ENCODE results near the gene FSCN2.

FSCN2 gene

GRCh38 chr17:81512562-81513371 is 15.4 kb upstream of the FSCN2 start, which contains the start of gene ACTG1:
ACTG1 (minus strand) TSS chr17:81512799; CDS start chr17:81512354, 445 bp downstream.
- DNase-seq (ENCODE audit: low spot score) (peak; percentile 99), FAIRE-seq (no peak)

DNA sequence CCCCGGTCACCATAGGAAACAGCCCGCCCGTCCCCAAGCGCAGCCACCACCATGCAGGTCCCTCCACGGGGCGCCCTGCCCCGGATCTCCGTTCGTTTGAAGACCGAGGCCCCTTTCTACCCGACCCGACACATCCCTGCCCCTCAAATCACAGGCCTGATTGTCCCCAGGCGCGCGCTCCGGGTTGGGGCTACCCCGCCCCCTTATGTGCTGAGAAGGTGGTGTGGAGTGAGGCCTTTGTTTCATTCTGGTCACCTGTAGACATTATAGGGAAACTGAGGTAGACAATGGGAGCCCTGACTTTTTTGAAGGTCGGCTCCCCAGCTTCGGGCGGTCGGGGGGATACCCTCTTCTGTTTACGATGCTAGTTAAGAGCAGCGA is 14.8 kb upstream of the FSCN2 start:
- FAIRE-seq (no peak), DNase-seq (ENCODE audit: low spot score) (peak; percentile 59)

DNA sequence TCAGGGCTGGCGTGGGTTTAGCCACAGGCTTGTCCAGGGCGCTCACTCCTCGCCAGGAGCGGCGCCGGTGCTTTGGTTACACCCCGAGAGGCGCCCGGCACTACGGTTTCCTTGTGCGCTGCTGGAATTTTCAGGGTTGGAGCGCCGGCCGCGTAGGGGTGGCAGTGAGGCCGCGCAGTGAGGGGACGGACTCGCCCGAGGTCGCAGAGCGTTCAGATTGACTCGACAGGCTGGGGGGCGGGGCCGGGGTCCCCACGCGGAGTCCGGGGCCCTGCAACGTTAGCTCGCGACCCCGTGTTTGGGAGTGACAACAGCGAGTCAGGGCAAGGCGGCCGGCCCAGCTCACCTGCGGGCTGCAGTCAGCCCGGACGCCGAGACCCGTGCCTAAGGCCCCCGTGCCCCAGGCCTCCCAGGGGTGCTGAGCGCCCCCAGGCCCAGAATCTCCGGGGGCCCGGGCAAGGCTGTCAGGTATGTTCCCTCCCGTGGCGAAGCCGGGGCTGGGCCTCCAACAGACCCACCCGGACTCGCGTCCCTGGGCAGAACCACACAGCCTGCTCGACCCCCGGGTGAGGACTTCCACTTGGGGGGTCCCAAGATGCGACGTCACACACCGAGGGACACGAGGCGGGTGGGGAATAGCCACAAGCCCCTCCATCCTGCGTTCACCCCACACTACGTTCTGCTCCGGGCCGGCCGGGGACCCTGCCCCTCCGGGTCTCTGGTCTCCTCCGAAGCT is 14.3 kb upstream of the FSCN2 start:
- FAIRE-seq (no peak), DNase-seq (ENCODE audit: low spot score) (peak; percentile 66)

DNA sequence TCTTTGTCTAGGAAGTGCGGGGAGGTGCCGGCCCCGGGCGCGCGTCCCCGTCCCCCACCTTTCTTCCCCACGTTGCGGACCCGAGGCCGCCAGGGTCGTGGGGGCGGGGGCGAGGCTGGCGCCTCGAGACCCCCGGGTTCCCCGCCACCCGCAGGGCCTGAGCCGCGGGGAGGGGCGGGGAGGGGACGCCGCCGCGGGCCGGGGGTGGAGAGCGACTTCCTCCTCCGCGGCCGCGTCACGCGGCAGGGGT is 13.8 kb upstream of the FSCN2 start:
- peak; percentile 55 for FAIRE-seq
- DNase-seq (ENCODE audit: low spot score) = no peak

DNA sequence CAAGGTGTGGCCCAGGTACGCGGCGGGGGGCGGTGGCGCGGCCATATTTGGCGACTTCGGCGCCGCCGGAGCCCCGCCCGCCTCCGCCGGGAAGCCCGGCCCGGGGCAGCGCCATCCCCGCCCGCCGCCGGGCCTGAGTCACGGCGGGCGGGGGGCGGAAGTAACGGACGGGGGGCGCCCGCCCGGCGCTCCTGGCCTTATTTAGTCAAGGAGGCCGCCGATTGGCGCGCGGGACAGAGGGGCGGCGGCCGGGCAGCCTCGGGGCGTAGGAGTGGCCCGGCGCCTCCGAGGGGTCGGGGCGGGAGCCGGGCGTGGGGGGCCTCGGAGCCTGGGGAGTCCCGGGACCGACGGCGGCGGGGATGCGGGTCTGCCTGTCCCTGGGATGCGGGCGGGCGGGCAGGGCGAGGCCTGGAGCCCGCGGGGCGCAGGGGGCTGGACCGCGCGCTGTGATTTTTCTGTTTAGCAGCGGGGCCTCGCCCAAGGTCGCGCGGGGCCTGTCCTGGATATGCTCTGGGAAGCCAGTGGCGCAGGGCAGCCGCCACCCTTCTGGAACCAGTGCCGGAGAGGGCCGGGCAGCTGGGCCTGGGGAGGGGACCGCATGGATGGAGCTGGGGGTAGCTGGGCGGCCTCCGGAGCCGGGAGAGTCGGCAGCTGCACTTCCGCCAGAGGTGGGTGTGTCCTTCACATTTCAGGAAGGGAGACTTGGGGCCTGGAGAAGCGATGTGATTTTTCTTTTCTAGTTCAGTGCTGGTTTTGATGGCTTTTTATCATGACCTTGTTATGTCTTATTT is 13.2 kb upstream of the FSCN2 start:
- peak; percentile 73 for DNase-seq (ENCODE audit: low spot score)
- FAIRE-seq = no peak

GRCh38 chr17:81515530-81516041 is 12.6 kb upstream of the FSCN2 start:
- no peak for FAIRE-seq
- no peak for DNase-seq (ENCODE audit: low spot score)

DNA sequence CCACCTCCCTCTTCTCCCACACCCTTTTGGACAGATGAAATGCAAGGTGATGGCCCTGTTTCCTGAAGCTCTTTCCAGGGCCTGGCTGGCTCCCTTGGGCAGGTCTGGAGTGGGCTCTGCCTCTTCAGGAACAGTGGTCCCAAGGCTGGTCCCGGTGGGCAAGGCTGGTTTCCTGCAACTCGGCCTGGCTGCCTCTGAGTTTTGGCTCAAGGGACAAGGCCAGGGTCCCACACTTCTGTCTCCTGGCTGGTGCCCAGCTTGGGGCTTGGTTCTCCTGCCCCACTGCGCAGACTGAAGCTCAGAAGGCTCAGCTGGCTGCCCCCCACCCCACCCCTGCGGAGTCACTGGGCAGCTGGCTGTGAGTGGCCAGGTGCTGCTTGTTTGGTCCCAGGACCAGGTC is 11.7 kb upstream of the FSCN2 start:
- DNase-seq (ENCODE audit: low spot score) (no peak), FAIRE-seq (no peak)

GRCh38 chr17:81517009-81517338 is 11.2 kb upstream of the FSCN2 start:
- DNase-seq (ENCODE audit: low spot score) (no peak), FAIRE-seq (no peak)

- DNase-seq (ENCODE audit: low spot score) = no peak
Observed at GRCh38 chr17:81517339-81518112, 10.7 kb upstream of the FSCN2 start.

DNA sequence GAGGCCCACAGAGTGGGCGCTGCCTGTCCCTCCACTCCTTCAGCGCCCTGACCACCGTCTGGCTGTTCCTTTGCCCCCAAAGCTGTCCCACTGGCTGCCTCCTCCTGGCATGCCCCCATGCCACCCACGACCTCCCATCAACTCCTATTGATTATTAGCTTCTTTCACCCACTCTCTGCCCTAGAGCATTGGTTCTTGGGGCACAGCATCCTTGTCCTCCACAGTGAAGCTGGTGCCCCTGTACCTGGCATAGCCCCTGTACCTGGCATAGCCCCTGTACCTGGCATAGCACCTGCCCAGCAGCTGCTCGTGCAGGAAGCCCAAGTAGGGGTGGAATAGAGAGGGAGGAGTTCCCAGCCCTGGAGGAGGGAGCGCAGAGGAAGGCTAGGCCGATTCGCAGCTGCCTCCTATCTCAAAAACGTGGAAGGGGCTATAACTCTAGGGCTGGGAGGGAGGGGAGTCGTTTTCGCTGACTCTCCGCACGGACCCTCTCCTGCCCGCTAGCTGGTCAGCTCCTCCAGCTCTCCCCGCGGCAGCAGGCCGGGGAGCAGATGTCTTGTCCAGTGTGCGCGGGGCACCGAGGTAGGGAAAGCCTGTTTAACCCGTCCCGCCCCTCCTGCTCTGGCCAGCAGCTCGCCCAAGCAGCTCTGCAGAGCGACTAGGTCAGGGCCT is 9.9 kb upstream of the FSCN2 start:
- FAIRE-seq (no peak), DNase-seq (ENCODE audit: low spot score) (no peak)

More at GRCh38 chr17:81517339-81518112, 10.7 kb upstream of the FSCN2 start:
- no peak for FAIRE-seq

GRCh38 chr17:81518785-81519283 is 9.3 kb upstream of the FSCN2 start:
- FAIRE-seq (no peak), DNase-seq (ENCODE audit: low spot score) (no peak)

- no peak for DNase-seq (ENCODE audit: low spot score)
- FAIRE-seq = no peak
Observed at GRCh38 chr17:81519284-81520020, 8.7 kb upstream of the FSCN2 start.

DNA sequence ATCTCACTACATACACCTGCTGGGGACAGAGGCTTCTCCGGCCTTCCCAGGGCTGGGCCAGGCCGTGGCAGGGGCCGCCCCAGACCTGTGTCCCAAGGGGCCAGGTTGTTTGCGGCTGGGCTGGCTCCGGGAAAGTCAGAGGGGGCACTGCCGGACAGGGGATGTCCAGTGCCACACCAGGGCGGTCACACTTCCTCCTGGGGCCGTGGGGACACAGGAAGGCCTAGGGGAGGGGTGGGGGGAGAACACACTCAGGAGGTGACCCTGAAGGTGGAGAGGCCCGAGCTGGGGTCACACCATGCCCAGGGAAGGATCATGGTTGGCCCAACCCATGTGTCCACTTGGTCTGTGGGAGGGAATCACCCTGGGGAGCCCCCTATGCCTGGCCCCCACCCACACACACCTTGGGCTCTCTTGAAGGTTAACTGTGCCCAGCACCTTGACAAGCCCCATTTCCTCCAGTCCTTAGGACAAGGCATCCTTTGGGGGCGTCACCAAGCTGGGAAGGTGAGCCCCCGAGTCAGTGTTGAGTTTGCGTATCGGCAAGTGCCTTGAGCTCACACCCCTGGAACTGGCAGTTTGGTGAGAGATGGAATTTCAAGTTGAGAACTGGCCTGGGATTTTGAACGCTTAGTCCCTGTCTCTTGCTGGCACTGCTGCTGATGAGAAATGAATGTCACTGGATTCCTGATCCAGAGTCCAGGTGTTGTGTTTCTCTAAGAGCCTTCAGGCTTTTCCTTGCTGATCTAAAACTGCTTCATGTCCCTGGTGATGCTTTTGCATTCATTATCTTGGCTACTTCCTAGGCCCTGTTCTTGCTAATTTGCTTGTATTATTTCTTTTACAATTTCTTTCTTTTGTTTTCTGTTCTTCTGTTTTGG is 7.9 kb upstream of the FSCN2 start:
- FAIRE-seq = no peak
- no peak for DNase-seq (ENCODE audit: low spot score)

DNA sequence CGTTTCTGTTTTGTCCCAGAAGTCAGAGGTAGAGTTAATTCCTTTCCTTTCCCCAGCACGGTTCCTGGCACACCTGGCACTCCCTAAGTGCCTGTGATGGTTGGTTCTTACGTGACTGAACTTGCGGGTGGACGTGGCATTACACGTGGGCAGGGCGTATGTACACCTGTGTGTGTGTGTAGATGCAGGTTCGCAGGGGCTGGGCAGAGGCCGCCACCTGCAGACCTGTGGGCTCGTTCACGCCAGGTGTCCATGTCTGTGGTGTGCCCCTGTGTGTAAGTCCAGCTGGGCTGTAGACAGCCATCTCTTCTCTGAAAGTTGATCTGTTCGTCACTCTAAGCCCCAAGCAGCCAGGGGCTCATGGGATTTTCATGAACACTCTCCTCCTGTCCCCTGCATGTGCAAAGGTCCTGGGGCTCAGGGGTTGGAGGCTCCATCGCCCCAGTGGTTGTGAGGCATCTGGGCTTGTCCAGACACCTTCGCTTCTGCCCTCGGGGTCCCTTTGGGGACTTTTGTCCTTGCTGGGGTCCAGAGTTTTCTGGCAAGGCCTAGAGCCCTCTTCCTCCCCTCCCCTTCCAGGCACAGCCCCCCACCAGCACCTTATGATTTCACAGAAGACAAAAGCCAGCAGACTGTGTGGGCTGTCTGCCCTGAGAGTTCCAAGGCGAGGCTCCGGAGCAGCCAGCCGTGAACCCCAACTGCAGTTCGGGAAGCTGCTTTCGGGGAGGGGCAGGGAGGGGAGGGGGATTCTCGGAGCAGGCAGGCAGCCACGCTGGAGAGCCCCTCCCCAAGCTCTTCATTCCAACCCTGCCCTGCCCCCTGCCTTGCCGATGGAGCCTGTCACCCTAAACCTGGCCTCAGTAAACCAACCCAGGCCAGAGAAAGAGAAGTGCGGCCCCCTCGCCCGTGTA is 5.4 kb upstream of the FSCN2 start:
- no peak for DNase-seq (ENCODE audit: low spot score)

DNA sequence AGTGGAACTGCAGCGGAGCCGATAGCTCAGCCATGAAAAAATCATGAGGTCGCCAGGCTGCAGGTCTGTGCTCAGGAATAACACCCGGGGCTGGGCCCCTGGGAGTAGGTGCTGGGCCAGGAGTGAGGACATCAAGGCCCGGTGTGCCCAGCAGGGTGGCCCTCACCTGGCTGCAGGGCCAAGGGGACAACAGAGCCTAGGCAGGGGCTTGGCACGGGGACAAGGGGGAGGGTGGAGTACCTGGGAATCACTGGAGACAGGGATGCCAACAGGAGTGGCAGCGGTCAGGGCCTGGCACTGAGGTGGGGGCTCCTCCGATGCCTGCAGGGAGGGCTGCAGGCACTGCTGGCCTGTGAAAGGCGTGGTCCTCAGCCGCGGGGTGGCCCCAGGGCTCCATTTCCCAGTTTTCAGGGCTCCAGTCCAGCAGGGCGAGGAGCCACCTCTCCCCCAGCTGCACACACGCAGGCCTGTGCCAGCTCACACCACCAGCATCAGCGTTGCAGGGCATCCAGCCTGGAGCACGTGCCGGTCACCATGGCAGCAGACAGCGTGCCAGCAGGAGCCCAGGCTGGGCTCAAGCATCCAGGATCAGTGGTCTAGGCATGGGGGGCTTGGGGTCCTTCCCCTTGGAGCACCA is 4.7 kb upstream of the FSCN2 start:
- DNase-seq (ENCODE audit: low spot score) (no peak), FAIRE-seq (no peak)

More for the DNA sequence above, 5.4 kb upstream of the FSCN2 start:
- no peak for FAIRE-seq

DNA sequence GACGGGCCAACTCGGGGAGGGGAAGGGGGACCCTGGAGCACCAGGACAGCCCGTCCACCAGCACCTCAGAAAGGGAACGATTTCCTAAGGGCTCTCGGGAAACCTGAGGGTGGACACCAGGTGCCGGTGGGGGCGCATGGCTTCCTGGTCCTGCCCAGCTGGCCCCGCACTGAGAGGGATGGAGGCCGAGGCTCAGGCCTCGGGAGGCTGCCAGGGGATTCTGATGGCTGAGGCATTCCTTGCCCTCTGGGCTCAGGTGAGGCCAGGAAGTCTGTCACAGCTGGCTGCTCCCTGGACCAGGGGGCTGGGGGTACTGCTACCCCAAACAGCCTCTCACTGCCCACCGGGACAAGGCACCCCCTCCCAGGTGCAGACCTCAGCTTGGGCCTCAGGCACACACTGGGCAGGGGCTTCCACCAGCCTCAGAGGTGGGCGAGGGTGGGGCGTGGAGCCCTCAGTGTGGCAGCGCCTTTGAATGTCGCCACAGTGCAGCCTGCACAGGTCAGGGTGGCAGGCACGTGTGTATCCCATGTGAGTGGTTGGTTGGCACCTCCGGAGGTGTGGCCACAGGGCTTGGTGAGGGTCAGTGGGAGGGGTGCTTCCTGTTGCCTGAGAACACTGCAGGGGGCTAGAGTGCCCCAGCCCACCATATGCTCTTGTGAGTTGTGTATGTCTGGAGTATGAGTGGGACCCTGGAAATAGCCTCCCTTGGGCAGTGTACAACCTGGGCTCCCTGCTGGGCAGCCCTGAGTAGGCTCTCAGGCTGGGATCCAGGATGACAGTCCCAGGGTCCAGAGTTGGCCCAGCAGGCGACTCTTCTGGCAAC is 3.9 kb upstream of the FSCN2 start:
- no peak for FAIRE-seq

GRCh38 chr17:81524865-81525159 is 3.4 kb upstream of the FSCN2 start:
- no peak for FAIRE-seq

More for the DNA sequence above, 3.9 kb upstream of the FSCN2 start:
- no peak for DNase-seq (ENCODE audit: low spot score)

More at GRCh38 chr17:81524865-81525159, 3.4 kb upstream of the FSCN2 start:
- DNase-seq (ENCODE audit: low spot score) = no peak
